Keratinocyte (primary cell): ENCODE data around the gene TBC1D22B.

Source experiments
- CTCF ChIP-seq, 3 experiments: IDR thresholded peaks in 1 of 3; conservative IDR thresholded peaks in 1 of 3; optimal IDR thresholded peaks in 1 of 3; 2 replicates in 2 of 3; 3 replicates in 1 of 3; pipeline versions ENCODE3 to v1.5.1; 2011; ENCODE audit warnings: low read length in 3 of 3, mild to moderate bottlenecking in 3 of 3, moderate library complexity in 2 of 3, control low read depth in 1 of 3, inconsistent platforms in 1 of 3; ENCODE audit not compliant: insufficient read depth in 2 of 3; ENCODE audit errors: extremely low read depth in 1 of 3
- EZH2 ChIP-seq: IDR thresholded peaks from one replicate; pipeline ENCODE4 v1.6.1; 2012; ENCODE audit warnings: inconsistent platforms, mild to moderate bottlenecking, low read length, moderate library complexity

- TF ChIP-seq CTCF (optimal IDR thresholded peaks at IDR 0.05 in 1 of 3, IDR thresholded peaks at IDR 0.05 in 1 of 3, conservative IDR thresholded peaks at IDR 0.05 in 1 of 3; ENCODE audit: extremely low read depth in 1 of 3, insufficient read depth in 2 of 3, low read length in 3 of 3) (no peak), EZH2 (no peak)
Measured at GRCh38 chr6:37320646-37321045, 63.1 kb downstream of the TBC1D22B start.
